ENCODE data around the gene LMO7. TPM values are rescaled to one million over a fixed set of nuclear protein-coding genes. Genes with fewer than 3 reads are reported as not detected.
"Not testable (repeated sequence)": the region's sequence is repeated elsewhere in the genome, so short reads cannot be mapped to it uniquely, and the experiment has no call there.

LMO7 gene
- total RNA-seq, 1 experiment from 2014 or later, result 130 TPM

DNA sequence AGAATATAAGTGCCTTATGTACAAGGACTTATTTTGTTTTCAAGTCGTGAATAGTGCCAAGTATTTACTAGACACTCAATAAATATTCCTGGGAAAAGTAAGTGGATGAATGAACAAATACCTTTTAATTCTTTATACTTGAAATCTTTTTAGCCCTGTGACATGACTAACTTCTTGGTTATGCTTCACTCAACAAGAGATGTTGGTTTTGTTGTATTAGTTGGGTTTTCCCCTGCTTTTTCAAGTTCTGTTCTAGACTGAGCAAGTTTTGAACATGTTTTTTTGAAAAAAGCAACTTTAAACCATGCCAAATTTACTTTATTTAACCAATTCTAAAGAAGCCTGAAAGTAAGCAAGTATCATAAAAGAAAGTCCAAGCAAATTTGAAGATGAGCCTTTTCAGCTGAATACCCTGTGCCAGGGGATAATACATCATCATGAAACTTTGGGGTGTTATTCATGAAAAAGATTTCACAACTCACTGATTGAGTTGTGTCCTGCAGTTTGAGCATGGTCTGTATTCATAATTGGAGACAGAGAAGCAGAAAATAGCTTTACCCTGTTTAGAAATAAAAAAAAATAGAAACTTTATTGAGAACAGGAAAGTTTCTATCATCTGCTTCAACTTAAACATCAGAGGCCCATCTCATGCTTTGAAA, 11.1 kb downstream of the LMO7 start:
- DNase-seq (ENCODE audit: low spot score), result no peak

DNA sequence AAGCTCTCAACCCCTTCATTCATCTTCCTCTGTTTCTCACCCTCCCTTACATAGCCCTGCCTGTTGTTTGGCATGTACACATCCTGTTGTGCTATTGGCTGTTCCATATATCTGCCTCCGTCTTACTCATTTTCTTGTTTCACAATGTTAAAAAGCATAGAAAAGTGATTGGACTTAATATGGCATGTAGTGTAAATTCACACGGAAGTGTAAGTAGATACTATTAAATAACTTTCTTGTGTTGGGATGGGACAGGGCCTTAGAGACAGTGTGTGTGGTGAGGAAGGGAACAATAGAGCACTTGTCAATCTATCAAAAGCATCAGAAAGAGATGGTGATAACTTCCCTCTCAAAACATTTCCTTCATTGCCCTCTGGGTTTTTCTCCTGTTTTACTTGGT, 12.3 kb downstream of the LMO7 start:
- DNase-seq (ENCODE audit: low spot score), result no peak

- no peak for DNase-seq (ENCODE audit: low spot score)
These were observed 14.9 kb downstream of the LMO7 start for GRCh38 chr13:75651013-75651412.

GRCh38 chr13:75652726-75653125, 16.6 kb downstream of the LMO7 start:
- DNase-seq (ENCODE audit: low spot score), result no peak

- no peak for DNase-seq (ENCODE audit: low spot score)
These were observed 20.4 kb downstream of the LMO7 start for GRCh38 chr13:75656425-75656989.

- DNase-seq (ENCODE audit: low spot score), result no peak
These were observed 21.0 kb downstream of the LMO7 start for GRCh38 chr13:75657111-75657510.

- DNase-seq (ENCODE audit: low spot score), result no peak
These were observed 24.6 kb downstream of the LMO7 start for GRCh38 chr13:75660694-75661093.

DNA sequence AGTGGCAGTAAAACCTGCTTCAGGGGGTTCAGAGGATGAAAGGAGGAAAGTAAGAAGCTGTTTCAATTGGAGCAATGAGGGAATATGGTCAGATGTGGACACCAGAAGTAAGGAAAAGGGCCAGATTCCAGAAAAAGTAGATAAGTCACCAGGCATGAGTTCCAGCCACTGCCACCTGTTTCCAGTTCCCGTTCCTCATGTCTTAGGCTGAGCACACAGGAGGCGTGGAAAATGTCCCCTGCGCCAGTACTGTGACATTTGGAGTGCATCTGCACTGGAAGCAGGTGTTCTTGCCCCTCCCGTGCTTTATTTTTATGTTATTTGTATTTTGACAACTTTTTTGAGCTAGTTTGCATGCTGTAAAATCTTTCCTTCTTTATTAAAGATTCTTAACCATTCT, 25.3 kb downstream of the LMO7 start:
- DNase-seq (ENCODE audit: low spot score), result no peak

DNA sequence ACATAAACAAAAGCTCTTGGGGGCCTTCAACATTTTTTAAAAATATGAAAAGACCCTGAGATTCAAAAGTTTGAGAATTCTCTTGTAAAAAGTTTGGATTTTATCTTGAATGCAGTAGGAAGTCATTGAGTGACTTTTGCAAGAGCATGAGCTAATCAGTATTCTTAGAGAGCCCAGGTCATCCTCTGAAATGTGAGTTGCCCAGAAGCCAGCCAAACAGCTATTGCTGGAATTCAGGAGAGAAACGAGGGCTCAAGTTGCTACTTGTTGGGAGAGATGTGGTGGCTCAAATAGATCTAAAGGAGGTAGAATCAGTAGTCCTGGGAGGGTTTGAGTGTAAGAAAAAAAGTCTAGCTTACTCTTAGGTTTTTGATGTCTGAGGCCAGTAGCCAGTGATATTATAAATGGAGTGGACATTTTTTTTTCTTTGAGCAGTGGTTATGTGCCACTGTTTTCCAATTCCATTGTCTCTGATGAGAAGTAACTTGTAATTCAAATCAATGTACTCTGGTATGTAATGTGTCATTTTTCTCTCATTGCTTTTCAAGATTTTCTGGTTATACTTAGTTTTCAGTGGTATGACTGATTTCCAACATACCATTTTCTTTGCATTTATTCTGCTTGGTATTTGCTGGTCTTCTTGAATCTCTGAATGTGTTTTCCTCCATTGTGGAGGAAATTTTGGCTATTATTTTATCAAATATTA, 30.7 kb downstream of the LMO7 start:
- DNase-seq (ENCODE audit: low spot score), result no peak

DNA sequence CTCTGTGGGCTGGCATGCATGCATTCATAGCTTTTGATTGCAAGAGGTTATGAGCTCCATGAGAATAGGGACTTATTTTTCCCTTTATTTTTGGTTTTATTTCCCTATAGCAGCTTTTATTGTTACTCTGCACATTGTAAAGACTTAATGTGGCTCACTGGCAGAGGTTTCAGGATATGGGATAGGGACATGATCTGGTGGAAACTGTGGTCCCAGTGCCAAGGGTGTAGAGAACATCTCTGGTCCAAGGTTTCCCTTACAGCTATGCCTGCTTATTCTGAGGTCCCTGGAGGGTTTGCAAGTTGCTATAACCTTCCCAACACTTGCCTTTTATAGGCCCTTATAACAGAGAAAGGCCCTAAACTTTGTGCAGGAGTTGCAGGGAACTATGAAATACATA, 33.6 kb downstream of the LMO7 start:
- DNase-seq (ENCODE audit: low spot score), result no peak

DNA sequence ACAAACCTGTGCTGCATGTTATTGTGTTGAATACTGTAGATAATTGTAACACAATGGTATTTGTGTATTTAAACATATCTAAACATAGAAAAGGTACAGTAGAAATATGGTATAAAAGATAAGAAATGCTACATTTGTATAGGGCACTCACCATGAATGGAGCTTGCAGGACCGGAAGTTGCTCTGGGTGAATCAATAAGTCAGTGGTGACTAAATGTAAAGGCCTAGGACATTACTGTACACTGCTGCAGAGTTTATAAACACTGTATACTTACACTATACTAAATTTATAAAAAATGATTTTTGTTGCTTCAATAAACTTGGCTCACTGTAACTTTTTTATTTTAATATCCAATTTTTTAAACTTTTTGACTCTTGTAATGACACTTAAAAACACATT, 34.4 kb downstream of the LMO7 start:
- no peak for DNase-seq (ENCODE audit: low spot score)

- no peak for DNase-seq (ENCODE audit: low spot score)
These were observed 39.3 kb downstream of the LMO7 start for GRCh38 chr13:75675421-75675820.

DNA sequence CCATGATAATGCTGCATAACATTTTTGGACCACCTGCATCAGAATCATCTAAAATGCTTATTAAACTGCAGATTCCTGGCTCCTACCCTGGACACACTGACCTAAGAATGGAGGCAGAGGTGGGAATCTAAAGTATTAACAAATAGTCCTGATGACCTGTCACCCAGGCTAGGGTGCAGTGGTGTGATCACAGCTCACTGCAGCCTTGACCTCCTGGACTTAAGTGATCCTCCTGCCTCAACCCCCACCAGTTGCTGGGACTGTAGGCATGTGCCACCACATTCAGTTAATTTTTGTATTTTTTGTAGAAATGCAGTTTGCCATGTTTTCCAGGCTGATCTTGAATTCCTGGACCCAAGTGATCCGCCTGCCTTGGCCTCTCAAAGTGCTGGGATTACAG, 43.3 kb downstream of the LMO7 start:
- DNase-seq (ENCODE audit: low spot score), result no peak

- DNase-seq (ENCODE audit: low spot score), result not testable (repeated sequence)
These were observed 44.1 kb downstream of the LMO7 start for GRCh38 chr13:75680251-75680650.

DNA sequence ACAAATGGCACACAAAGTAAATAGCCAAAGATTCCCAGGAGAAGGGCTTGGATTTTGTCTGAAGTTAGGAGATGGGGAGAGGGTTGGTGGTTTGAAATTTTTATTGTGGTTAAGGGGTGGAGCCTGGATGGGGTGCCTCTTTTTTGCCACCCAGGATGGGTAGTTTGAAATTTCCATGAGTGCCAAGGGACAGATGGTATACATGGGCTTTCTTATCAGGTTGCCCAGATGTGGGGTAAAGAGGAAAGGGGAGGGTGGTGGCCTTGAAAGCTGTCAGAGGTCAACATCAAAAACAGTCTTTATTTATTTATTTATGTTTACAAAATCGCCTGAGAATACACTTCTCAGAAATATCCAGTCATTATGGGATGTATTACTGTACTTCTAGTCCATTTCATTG, 46.2 kb downstream of the LMO7 start:
- DNase-seq (ENCODE audit: low spot score), result no peak

DNA sequence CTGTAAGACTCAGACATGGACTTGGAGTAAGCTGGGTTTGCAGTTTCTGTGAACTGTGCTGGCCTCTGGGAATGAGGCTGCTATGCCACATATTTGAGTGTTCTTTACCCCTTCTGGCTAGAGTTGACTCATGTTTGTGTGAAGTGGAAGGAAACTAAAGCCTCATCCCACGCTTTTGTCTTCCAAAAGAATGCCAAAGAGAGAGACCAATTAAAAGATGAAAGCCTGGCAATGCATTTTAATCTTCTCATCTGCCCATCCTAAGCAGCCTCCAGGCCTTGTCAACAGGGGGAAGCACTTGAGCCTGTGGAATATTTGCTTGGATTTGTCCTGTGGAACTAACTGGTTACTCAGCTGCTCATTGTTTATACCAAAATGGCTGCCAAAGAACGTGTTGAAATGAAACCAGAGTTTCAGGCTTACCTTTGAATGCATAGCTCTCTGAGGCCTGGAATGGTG, 49.1 kb downstream of the LMO7 start:
- DNase-seq (ENCODE audit: low spot score), result no peak

DNA sequence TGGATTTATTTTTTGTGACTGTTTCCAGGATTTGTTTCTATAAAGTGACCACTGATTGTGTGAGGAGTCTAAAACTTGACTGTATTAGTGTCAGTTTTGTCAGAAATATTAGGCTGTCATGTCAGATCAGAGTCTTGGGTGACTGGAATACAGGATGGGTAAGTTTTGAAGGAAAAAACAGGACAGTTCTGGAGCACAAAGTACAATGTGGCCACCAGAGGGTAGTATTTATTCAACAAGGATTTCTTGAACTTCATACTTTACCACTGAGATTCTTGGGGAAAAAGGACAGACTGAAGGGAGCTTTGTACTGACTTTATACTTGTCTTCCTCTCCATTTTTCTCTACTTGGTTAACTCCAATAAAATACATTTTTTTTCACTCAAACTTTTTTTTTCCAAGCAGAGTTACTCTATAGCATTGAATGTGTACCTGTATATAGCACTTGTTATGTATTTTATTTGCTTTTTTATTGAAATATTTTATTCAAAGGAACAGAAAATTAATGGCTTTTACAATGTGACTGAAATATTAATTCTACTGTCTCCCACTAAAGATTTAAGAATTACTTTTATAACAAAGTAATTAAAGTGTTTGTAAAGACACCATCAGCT, 51.1 kb downstream of the LMO7 start:
- DNase-seq (ENCODE audit: low spot score), result peak; percentile 84

GRCh38 chr13:75689686-75690085, 53.6 kb downstream of the LMO7 start:
- DNase-seq (ENCODE audit: low spot score), result no peak

DNA sequence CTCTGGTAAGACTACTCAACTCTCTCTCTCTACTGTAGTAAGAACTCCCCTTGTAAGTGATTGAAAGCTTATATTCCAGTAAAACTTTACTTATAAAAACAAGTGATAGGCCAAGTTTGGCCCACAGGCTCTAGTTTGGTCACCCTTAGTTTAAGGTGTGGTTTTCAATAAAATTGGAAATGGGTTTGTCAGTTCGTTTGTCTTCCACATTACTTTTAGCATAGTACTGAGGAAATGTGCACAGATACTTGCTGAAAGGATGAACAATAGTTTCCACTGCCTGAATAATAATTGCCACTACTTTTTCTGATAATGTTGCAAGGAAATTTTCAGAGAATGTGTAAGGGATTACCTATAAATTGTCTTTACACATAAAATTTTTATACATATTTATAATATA, 54.5 kb downstream of the LMO7 start:
- DNase-seq (ENCODE audit: low spot score), result no peak

DNA sequence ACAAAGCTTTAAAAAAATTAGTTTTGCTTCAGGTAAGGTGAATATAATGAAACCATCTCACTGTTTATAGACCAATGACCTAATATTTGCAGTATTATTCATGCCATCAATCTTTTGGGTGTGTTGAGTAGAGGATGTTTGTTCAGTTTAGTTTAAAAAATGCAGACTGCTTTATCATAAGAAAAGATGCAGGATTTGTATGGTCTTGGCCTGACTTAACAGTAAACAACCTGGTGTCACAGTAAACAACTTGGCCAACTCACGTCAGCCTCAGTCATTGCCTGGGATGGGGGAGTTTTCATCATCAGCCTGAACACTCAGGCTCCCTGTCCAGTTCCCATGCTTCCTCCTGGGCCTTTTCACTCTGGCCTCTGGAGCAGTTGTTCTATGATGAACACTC, 55.1 kb downstream of the LMO7 start:
- no peak for DNase-seq (ENCODE audit: low spot score)

GRCh38 chr13:75693227-75693626, 57.1 kb downstream of the LMO7 start:
- no peak for DNase-seq (ENCODE audit: low spot score)

DNA sequence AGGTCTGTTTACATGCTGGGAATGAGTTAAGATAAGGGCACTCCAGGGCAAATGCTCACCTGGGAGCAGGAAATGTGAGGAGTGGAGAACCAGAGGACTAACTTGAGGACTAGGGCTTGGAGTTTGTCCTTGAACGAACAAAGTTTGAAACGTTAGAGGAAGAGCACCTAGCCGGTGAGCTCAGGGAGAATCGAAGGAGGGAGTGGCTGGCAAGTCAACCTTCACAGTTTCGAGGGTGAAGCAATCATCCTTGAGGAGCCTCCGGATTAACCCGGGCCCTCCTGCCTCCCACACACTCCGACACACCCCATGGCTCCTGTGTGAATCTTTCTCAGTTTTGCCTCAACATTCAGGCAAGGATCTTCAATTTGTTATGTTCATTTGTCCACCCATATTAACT, 58.6 kb downstream of the LMO7 start:
- DNase-seq (ENCODE audit: low spot score), result no peak

GRCh38 chr13:75695908-75696307, 59.8 kb downstream of the LMO7 start:
- DNase-seq (ENCODE audit: low spot score), result peak; percentile 97
